ENCODE data around the gene KCNK3.

DNA sequence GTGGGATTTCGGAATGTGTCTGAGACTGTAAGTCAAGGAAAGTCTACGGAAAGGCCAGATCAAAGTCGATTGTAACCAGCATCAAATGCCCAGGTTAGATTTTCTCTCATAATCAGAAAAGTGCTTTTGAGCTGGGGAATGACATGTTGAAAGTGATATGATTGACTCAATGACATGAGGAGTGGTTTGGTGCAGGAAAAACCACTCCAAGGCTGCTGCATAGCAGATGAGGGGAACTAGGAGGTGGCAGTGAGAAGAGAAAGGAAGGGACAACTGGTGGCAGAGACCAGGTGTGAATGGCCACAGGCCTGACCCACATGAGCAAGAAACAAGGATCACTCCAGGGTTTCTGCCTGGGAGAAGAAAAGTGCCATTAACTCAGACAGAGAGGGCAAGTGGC lies 72.4 kb downstream of the KCNK3 start:
- TF ChIP-seq POLR2A (IDR thresholded peaks at IDR 0.05; ENCODE audit: low read length) (no peak), GATA1 (IDR thresholded peaks at IDR 0.05; ENCODE audit: low read depth, low read length) (no peak)

All from erythroblast (primary cell).